Uterus (tissue), 2 donors: Measurements from ENCODE around the gene CTBP1.

Experiments used
- CTCF ChIP-seq, 4 experiments: fragments of 200-600 bp in 2 of 4; fragments of 450-650 bp in 2 of 4; sonication (generic) in 2 of 4; IDR thresholded peaks; one replicate each; pipeline ENCODE4 v1.5.1; 2016 to 2019; ENCODE audit warnings: antibody characterized with exemption in 4 of 4, mild to moderate bottlenecking in 2 of 4, moderate library complexity in 1 of 4
- POLR2A ChIP-seq, 2 donors: fragments of 450-650 bp; IDR thresholded peaks; one replicate each; pipeline ENCODE4 v1.6.1; 2016; ENCODE audit warnings: antibody characterized with exemption in 2 of 2, mild to moderate bottlenecking in 1 of 2, moderate library complexity in 1 of 2

- no peak for TF ChIP-seq CTCF (IDR thresholded peaks at IDR 0.05)
- no peak for TF ChIP-seq POLR2A (IDR thresholded peaks at IDR 0.05)
Measured at GRCh38 chr4:1168191-1169101, 80.5 kb downstream of the CTBP1 start.
